C4-2B (cell line): ENCODE measurements around the gene ITPKA.

Source experiments
- CTCF ChIP-seq: fragments of 450-650 bp; conservative IDR thresholded peaks from 2 replicates; pipeline ENCODE4 v1.5.1; 2017; ENCODE audit warnings: mild to moderate bottlenecking
- ZFX ChIP-seq: fragments of 450-650 bp; IDR thresholded peaks from 2 replicates; pipeline ENCODE4 v1.6.1; 2017

GRCh38 chr15:41495736-41496599, 2.3 kb downstream of the ITPKA start:
- TF ChIP-seq CTCF (no peak), ZFX (no peak)
